Hematopoietic multipotent progenitor cell treated with erythropoietin and hydrocortisone succinate and interleukin-3 and kit ligand, for 8 days (in vitro differentiated cells): ENCODE results near the gene ERBB4.

Source experiments
- DNase-seq: peaks from one replicate; pipeline ENCODE4 v3.0.0-alpha.2; 2015

The ERBB4 gene

GRCh38 chr2:211981451-211981850 lies 557.2 kb downstream of the ERBB4 start:
- no peak for DNase-seq

DNA sequence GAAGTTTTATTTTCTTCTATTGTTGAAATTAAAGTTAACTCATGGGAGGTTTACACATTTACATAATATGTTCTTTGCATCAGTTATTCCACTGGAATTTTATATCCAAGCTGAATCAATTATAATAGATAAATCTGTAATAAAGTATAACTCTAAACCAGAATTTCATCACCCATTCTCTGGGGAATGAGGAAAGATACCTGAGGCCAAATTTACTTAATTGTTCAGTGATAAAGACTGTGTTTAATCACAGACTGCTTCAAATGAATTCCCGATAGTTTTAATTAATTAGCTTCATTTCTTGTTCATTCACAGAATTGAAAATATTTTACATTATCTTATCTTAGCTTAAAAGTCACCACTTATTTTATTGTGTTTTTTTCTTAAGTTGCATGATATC lies 562.5 kb downstream of the ERBB4 start:
- no peak for DNase-seq

DNA sequence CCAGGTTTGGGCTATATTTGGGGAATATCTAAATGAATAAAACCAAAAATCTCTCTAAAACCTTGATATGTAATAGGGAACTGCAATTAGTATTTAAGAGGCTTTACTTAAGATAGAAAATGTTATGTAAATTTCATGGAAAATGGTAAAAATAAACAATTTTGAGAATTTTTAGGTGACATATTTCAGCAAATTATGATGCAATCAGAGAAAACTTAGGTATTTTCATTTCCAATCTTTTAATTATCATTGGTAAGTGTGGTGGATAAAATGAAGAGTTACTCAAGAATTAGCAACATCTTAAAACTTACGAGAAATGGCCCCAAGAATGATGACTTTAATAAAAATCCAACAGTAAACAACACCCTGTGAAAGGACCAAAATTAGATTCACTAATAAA lies 571.4 kb downstream of the ERBB4 start:
- DNase-seq: no peak

DNA sequence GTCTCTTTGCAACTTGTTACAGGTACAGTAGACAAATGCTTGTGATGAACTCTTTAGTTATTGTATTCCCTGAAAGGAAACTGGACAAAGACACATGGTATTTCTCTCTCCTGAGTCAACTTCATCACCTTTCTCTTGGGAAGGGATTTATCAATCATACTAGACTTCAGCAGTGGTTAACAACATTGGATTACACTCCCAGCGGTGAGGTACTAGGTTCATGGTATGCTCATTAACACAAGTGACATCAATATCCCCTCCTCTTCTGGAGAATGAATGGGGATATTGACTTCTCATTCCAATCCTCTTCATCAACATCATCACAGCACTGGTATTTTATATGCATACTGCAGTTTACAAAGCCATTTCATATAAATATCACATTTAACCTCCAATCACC lies 574.6 kb downstream of the ERBB4 start:
- DNase-seq: no peak

DNA sequence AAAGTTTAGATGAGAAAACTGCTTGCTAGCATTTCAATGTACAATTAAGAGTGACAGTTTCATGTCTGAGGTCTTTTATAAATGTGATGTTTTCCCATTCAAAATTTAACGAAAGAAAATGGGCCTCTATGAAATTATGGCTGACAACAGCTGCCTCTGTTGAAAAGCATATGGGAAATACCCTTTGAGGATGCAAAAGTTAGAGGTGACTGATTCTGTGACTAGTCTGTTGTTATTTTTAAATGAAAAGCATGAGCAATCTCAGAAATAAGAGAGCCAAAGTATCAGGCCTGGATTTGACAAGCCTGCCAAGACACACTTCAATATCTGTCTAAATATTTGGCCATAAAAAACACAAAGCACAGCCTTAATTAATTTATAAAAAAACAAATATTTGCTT lies 580.8 kb downstream of the ERBB4 start:
- no peak for DNase-seq

DNA sequence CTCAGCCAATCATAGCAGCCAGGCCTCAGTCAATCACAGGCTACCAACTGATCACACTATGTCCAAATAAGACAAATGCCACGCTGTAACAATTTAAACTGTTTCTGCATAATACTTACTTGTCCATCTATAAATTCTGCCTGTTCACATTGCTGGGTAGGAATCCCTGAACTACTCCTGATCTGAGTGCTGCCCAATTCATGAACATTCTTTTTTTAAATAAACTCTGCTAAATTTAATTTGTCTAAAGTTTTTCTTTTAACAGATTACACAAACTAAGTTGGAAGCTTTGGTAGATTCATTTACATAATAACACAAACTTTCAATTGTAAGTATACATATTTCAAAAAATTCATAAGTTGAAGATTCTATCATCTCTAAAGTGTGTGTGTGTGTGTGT lies 583.0 kb downstream of the ERBB4 start:
- no peak for DNase-seq

DNA sequence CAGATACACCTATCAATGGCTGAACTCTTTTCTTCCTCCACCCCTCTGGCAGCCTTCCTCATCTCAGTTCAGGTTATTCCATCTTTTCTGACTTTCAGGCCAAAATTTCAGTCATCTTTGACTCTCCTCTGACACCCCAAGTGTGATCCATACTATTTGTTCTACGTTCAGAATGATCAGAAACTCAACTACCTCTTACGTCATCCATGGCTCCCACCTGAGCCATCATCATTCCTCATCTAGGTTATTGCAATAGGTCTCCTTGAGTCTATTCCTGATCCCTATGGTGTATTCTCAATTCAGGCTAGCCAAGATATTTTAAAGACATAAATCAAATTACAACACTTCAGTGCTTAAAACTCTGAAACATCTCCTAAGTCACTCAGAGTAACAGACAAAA lies 589.7 kb downstream of the ERBB4 start:
- no peak for DNase-seq

GRCh38 chr2:211946960-211947359 lies 591.6 kb downstream of the ERBB4 start:
- no peak for DNase-seq

DNA sequence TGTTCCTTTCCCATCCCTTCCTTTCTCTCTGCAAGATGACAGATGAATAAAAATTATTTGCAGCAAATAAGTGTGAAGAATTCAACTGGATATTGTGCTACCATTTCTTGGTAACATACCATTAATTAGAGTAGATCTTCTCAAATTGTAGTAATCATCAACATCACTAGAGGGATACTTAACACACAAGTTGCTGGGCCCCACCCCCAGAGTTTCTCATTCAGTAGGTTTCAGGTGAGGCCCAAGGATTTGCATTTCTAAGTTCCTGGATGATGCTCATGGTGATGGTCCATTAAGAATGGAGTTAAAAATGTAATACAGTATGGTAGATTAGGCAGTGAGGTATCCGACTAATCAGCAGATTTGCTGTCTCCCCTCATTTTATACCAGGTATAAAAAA lies 594.0 kb downstream of the ERBB4 start:
- no peak for DNase-seq

- no peak for DNase-seq
Observed at GRCh38 chr2:211942153-211942552, 596.4 kb downstream of the ERBB4 start.

- no peak for DNase-seq
Observed at GRCh38 chr2:211941216-211941747, 597.3 kb downstream of the ERBB4 start.

- no peak for DNase-seq
Observed at GRCh38 chr2:211939177-211939576, 599.4 kb downstream of the ERBB4 start.

- no peak for DNase-seq
Observed at GRCh38 chr2:211934811-211935210, 603.8 kb downstream of the ERBB4 start.

GRCh38 chr2:211931314-211931713 lies 607.3 kb downstream of the ERBB4 start:
- no peak for DNase-seq

DNA sequence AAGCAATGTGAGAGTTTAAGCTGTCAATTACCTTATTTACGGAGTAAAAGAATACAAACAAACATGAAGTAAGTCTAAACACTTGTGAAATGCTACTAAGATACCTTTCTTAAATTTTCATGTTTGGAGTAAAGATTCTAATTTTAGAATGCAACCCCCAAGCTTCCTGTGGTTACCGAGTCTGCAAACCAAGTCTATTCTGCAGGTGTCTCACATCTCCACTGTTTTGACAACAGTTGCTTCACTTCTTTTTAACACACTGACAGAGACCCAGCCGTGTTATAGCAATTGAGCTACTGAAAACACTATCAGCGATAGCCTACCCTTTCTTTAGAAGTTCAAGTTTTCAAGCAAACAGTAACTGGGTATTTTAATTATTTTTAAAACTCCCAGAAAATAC lies 608.3 kb downstream of the ERBB4 start:
- DNase-seq: no peak

DNA sequence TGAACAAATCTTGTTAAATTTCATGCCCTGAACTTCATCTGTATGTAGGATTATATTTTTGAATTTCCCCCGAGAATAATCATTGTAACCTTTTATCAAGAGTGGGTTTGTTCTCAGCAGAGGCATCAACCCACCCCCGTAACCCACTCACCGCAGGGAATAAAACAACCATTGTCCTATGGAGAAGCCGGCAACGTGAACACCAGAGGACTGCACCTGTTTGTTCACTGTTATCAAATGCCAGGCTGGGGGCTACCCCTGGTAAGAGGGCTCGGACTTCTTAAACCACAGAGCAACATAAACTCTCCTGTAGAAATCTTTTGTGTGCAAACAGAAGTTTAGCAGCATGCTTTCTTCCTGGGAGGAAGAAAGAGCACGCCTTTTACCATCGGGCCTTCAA lies 610.4 kb downstream of the ERBB4 start:
- no peak for DNase-seq

GRCh38 chr2:211923019-211923418 lies 615.6 kb downstream of the ERBB4 start:
- no peak for DNase-seq

DNA sequence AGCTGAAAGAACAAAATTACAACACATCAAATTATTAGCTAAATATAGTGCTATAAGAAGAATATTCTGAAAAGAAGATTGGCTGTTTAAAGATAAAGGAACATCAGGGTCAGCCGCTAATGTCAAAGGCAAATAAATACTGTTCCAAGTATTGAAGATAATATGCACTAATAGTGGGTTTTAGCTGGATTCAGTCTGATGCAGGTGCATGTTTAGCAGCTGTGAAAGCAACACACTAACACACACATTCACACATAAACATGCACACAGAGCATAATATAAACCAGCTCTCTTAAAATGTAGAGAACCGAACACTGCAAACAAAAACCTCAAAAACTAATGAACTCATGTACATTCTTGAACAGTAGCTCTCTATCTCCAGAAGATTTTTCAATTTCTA lies 634.6 kb downstream of the ERBB4 start:
- no peak for DNase-seq

DNA sequence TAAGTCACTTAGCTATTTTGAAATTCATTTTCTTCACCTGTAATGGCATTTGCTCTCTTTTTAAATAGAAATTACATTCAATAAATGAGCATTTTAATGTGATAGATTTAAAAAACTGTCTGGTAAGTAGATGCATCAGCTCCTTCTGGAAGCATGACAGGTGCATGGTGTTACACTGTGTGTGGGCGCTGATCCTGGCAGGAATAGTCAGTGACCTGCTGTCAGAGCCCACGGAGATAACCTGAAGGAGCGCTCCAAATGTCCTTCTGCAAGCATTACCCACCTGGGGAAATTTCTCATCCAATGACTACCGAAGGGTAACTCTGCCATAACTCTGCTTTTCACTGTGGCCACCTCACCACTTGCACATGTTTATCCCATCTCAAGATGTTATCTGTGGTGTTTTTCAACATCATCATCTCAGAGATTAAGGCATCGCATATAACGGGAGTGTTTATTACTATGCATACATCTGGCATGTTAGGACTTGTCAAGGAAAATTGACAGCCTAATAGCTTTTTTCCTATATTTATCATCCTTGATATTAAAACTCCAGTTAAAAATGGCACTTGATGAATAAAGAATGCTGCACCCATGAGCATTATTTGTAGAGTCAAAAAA lies 637.3 kb downstream of the ERBB4 start:
- DNase-seq: no peak

DNA sequence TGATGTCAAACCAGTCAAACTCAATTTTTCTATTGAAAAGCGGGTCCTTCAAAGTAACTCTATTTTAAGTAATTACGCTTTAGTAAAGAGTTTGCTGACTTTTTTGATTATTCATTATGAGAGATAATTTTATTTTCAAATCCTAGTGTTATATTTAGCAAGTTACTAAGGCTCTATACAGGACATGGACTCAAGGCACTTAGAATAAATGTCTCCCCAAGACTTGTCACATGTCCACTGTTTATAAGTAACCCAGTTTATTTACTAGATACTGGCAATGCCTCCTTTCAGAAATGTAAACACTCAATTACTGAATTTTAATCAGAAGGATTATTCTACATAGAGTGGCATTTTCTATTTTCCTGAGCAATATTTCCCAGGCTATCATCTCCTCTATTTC lies 638.1 kb downstream of the ERBB4 start:
- DNase-seq: no peak

DNA sequence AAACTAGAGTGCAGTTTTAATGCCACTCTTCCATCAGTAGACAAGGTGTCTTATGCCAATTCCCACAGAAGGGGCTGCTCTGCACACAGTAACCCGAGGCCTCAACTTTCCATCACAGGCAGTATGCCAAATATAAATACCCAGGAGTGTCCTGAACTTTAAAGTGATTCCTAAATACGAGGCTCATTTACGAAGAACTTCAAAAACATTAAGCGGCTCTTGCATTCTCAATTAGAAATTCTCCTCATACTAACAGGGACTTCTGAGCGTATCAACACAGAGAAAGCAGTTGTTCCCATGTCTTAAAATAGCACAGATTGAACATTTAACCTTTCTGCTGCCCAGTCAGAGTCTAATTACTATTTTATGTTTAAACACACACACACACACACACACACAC lies 638.6 kb downstream of the ERBB4 start:
- no peak for DNase-seq

- no peak for DNase-seq
Observed at GRCh38 chr2:211898702-211899101, 639.9 kb downstream of the ERBB4 start.

DNA sequence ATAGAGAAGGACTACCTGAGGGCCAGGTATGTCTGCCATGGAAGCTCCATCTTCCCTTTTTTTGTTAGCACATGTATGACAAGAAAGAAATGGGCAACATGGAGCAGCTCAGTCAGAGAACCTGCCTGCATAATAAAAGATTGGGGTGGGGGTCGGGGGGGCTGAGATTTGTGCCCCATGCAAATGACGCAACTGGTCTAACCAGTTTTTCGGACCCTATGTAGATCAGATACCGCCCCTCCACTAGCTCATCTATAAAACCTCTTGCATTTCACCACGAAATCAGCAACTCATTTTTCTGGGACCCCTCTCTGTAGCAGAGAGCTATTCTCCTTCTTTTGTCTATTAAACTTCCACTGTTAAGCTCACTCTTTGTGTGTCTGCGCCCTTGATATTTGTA lies 657.2 kb downstream of the ERBB4 start:
- DNase-seq: no peak

GRCh38 chr2:211879323-211879722 lies 659.3 kb downstream of the ERBB4 start:
- no peak for DNase-seq

DNA sequence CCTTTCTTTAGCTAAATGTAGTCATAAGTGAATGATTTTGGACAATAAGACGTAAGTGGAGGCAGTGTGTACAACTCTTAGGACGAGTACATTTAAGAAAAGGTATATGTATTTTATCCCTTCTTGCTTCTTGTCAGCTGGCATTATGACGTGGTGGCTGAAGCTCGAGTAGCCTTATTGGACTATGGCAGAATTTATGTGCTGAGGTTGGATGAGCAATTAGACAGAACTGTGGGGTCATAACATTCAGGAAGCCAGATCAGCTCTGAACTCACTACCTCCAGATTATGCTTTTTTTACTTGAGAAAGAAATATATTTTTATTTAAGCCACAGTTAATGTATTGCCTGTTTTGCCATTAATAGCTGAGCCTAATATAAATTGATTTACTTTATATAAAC lies 661.5 kb downstream of the ERBB4 start:
- no peak for DNase-seq

DNA sequence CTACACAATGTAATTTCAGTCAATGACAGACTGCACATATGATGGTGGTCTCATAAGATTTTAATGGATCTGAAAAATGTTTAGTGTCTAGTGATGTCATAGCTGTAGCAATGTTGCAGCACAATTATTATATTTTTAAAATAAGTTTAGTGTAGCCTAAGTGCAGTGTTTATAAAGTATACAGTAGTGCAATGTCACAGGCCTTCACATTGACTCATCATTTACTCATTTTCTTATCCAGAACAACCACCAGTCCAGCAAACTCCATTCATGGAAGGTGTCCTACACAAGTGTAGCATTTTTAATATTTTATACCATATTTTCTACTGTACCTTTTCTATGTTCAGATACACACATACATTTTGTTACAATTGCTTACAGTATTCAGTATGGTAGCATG lies 663.1 kb downstream of the ERBB4 start:
- no peak for DNase-seq
